GM13977 (cell line): ENCODE measurements around the gene XIRP1.

Experiments used
- DNase-seq: peaks from one replicate; pipeline ENCODE4 v3.0.0; 2012; ENCODE audit warnings: low spot score
- in situ Hi-C: fragments of 300-500 bp; cut with MboI; formaldehyde crosslinking; loops from one replicate; pipeline ENCODE4 v1.12.0; 2022; ENCODE audit warnings: low sequenced_read_pairs, low pct_unique_long_range_greater_than_20kb, mixed read lengths, inconsistent platforms; ENCODE audit not compliant: unreplicated experiment
- TF ChIP-seq, protein P1 (sequence below): IDR thresholded peaks from 2 replicates; pipeline ENCODE4 v1.5.1; 2012; ENCODE audit warnings: mild to moderate bottlenecking, control low read depth; ENCODE audit not compliant: insufficient read depth; ENCODE audit errors: extremely low read depth, missing control alignments

The XIRP1 gene

DNA sequence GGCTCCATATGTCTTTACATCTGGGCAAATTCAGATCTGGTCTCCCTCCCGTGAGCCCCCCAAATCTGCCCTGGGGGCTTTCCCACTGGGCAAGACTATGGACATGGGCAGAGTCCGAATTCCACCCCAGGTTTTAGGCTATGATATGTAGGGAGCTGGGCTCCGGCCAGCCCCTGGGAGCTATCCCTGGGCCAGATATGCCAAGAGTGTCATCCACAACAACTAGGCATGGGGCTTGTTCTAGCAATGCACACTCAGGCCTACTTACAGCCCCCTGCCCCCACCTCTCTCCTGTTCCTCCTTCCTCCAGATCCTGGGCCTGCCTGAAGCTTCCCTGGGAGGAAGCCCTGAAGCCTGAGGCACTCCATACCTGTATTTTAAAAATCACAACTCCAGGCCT lies 622 bp downstream of the XIRP1 start:
- no peak for DNase-seq
- in situ Hi-C loops: loop anchor here (5.0 to 25.0 kb wide), 2 partner anchors 96 to 196 kb away; partner anchors contain the start of gene SLC25A38
- TF ChIP-seq, protein P1, sequence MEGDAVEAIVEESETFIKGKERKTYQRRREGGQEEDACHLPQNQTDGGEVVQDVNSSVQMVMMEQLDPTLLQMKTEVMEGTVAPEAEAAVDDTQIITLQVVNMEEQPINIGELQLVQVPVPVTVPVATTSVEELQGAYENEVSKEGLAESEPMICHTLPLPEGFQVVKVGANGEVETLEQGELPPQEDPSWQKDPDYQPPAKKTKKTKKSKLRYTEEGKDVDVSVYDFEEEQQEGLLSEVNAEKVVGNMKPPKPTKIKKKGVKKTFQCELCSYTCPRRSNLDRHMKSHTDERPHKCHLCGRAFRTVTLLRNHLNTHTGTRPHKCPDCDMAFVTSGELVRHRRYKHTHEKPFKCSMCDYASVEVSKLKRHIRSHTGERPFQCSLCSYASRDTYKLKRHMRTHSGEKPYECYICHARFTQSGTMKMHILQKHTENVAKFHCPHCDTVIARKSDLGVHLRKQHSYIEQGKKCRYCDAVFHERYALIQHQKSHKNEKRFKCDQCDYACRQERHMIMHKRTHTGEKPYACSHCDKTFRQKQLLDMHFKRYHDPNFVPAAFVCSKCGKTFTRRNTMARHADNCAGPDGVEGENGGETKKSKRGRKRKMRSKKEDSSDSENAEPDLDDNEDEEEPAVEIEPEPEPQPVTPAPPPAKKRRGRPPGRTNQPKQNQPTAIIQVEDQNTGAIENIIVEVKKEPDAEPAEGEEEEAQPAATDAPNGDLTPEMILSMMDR: no peak

- in situ Hi-C loops: loop anchor here (5.0 to 25.0 kb wide), 2 partner anchors 96 to 196 kb away; partner anchors contain the start of gene SLC25A38
- TF ChIP-seq, protein P1: no peak
- DNase-seq: peak; percentile 34
These were observed 1.3 kb downstream of the XIRP1 start for GRCh38 chr3:39191111-39191510.

DNA sequence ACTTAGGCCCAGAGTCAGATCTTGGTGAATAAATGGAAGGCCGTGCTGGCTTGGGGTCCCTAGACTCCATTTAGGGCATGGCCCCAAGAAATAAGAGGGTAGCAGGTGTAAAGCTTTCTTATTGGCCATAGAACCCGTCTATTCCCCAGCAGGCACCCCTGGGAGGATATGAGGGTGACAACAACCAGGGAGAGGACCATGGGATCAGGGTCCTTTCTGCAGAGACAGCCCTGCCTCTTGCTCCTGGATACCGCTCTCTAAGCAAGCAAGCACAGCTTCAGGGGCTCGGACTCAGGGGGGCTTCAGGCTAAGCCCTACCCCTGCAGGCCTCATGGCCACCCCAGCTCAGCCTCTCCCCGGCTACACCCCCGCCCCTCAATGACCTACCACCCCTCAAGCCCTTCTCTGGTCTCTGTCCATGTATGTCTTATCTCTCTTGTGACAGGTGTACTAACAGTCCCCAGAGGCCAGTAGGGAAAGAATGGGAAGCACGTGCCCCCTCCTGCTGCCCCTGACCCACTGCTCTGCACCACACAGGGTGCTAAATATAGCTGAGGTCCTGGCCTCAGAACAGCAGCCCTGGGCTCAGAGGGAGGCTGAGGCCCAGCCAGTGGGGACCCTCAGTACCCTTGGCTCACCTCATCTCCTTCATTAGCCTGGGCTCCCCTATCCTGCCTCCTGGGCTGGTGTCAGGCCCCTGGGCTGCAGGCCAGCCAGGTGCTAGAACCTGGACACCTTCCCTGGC lies 1.9 kb downstream of the XIRP1 start:
- DNase-seq: no peak
- in situ Hi-C loops: loop anchor here (5.0 to 25.0 kb wide), 2 partner anchors 97 to 197 kb away; partner anchors contain the start of gene SLC25A38
- TF ChIP-seq, protein P1: no peak

DNA sequence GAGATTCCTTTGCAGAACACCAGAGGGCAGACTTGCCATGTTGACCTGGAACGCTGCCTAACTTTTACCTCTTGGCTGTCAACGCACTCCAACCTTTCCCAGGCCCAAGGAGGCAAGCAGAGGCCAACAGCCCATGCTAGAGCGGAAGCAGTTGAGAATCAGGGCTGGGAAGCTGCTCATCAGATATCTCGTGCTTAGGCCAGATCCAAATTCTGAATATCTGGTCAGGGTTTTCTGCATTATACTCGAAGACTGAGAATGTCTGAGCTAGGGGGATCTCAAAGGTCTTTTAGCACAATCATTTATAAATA lies 2.5 kb downstream of the XIRP1 start:
- peak; percentile 86 for DNase-seq
- TF ChIP-seq, protein P1: peak; percentile 69
- in situ Hi-C loops: loop anchor here (5.0 to 25.0 kb wide), 2 partner anchors 97 to 197 kb away; partner anchors contain the start of gene SLC25A38

DNA sequence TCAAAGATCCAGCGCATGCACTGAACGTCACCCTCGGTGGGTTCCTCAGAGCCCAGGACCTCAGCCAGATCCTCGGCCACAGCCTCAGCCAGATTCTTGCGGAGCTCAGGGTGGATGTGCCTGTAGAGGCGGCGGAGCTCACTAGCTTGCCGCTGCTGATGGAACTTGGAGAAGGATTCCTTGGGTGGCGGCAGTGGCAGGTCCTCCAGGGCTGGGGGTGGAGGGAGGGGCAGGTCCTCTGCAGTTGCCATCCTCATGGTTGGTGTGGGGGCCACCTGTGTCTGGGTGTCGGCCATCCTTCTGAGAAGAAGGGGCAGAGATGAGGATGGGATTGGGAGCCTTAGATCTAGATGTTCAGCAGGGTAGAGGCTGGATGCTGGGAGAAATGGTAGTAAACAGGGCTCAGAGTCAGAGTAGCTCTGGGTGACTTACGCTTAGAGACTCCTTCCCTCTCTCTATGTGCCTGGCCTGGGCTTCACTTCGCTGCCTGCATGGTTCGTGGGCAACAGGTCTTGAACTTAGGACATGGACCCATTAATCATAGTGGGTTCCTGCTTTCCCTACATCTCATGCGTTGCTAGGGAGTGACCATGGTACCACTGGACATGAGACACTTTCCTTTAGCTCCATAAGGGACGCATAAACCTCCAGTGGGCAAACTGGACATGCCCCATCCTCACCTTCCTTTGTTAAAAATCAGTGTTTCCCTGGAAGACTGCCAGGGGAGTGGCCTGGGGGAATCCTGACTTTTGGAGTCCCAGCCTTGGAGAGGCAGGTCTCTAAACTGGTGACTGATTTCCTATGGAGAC lies 3.0 kb downstream of the XIRP1 start:
- in situ Hi-C loops: loop anchor here (25.0 kb wide), 1 partner anchor 198 kb away; the partner anchor contains the start of gene SLC25A38
- no peak for DNase-seq
- TF ChIP-seq, protein P1: no peak

DNA sequence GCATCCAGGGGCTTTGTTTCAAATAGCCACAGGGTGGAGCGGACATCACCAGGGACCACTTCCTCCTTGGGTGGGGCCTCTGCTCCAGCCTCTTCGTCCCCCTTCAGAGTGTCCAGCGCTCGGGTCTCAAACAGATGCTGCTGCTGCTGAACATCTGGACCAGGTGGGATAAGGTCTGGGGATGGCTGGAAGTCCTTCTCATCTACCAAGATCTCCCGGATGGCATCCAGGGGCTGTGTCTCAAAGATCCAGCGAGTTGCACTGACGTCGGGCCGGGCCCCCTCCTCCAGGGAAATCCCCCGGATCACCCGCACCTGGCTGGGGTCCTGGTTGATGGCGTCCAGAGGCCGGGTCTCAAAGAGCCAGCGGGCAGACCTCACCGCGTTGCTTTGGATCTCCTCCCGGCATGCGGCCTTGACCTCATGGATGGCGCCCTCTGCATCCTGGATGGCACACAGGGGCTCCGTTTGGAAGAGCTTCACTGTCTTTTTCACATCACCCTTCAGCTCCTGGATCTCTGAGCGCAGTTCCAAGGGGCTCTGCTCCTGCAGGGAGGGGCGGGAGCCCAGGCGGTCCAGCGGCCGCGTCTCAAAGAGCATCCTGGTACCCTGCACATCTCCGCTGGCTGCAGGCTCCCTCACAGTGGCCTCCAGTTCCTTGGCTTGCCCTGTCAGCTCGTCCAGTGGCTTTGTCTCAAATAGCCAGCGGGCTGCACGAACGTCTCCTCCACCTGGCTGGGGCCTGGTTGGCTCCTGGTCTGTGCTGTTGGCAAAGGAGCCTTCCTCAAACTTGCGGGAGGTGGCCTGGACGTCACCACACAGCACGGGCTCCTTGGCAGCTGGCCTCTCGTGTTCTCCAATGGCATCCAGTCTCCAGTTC lies 3.9 kb downstream of the XIRP1 start:
- TF ChIP-seq, protein P1: no peak
- DNase-seq: no peak
- in situ Hi-C loops: loop anchor here (25.0 kb wide), 1 partner anchor 199 kb away; the partner anchor contains the start of gene SLC25A38
